DOHH2 (cell line): Measurements from ENCODE around the gene LRATD1.

ENCODE experiments used
- H3F3A ChIP-seq: fragments of 200-600 bp; sonication (generic), shearing (Covaris generic); 2 replicates; pipeline ENCODE4 v1.6.0; 2016; ENCODE audit warnings: antibody characterized with exemption, mild to moderate bottlenecking; ENCODE audit not compliant: control insufficient read depth, insufficient read depth
- H3K27ac ChIP-seq: fragments of 200-600 bp; sonication (generic); 2 replicates; pipeline ENCODE4 v1.5.1; 2014; ENCODE audit warnings: low read depth, mild to moderate bottlenecking, low read length, moderate library complexity
- H3K27me3 ChIP-seq: fragments of 200-600 bp; sonication (generic); 2 replicates; pipeline ENCODE4 v1.6.1; 2014; ENCODE audit warnings: mild to moderate bottlenecking, low read length, mixed read lengths; ENCODE audit not compliant: control insufficient read depth
- H3K36me3 ChIP-seq: fragments of 200-600 bp; sonication (generic); 2 replicates; pipeline ENCODE4 v1.6.1; 2014; ENCODE audit warnings: mild to moderate bottlenecking, low read length, moderate library complexity, mixed read lengths; ENCODE audit not compliant: control insufficient read depth
- H3K4me1 ChIP-seq: fragments of 200-600 bp; sonication (generic); 2 replicates; pipeline ENCODE4 v1.6.1; 2014; ENCODE audit warnings: mild to moderate bottlenecking, low read length, mixed read lengths; ENCODE audit not compliant: control insufficient read depth
- H3K4me2 ChIP-seq: fragments of 200-600 bp; sonication (generic); 2 replicates; pipeline ENCODE4 v1.6.0; 2014; ENCODE audit warnings: mild to moderate bottlenecking, low read length, moderate library complexity
- H3K4me3 ChIP-seq: fragments of 200-600 bp; sonication (generic); 2 replicates; pipeline ENCODE4 v1.5.1; 2014; ENCODE audit warnings: mild to moderate bottlenecking, low read length, mixed read lengths
- H3K79me2 ChIP-seq: fragments of 200-600 bp; sonication (generic); 2 replicates; pipeline ENCODE4 v1.6.1; 2014; ENCODE audit warnings: mild to moderate bottlenecking, low read length, mixed read lengths; ENCODE audit not compliant: control insufficient read depth
- H3K9me2 ChIP-seq: fragments of 200-600 bp; sonication (generic); replicated peaks from 2 replicates; pipeline ENCODE4 v1.6.1; 2014; ENCODE audit warnings: mild to moderate bottlenecking, low read length, mixed read lengths; ENCODE audit not compliant: control insufficient read depth
- H3K9me3 ChIP-seq: fragments of 200-600 bp; sonication (generic); 2 replicates; pipeline ENCODE4 v1.6.1; 2014; ENCODE audit warnings: antibody characterized with exemption, low read length, mixed read lengths; ENCODE audit not compliant: control insufficient read depth, insufficient read depth
- H4K20me1 ChIP-seq: fragments of 200-600 bp; sonication (generic); 2 replicates; pipeline ENCODE4 v1.6.0; 2014; ENCODE audit warnings: low read depth, mild to moderate bottlenecking, antibody characterized with exemption, low read length, moderate library complexity; ENCODE audit not compliant: control insufficient read depth, insufficient read depth
- EZH2phosphoT487 ChIP-seq: fragments of 200-600 bp; sonication (generic); IDR thresholded peaks from 2 replicates; pipeline ENCODE4 v1.6.1; 2017; ENCODE audit warnings: borderline replicate concordance, mild to moderate bottlenecking, antibody characterized with exemption, low read length, moderate library complexity, mixed read lengths
- TF ChIP-seq, protein P1 (sequence below): fragments of 200-600 bp; sonication (generic); IDR thresholded peaks from one replicate; pipeline ENCODE4 v1.5.1; 2014; ENCODE audit warnings: antibody characterized with exemption, mild to moderate bottlenecking, low read depth, low read length; ENCODE audit not compliant: poor library complexity, severe bottlenecking

The LRATD1 gene

DNA sequence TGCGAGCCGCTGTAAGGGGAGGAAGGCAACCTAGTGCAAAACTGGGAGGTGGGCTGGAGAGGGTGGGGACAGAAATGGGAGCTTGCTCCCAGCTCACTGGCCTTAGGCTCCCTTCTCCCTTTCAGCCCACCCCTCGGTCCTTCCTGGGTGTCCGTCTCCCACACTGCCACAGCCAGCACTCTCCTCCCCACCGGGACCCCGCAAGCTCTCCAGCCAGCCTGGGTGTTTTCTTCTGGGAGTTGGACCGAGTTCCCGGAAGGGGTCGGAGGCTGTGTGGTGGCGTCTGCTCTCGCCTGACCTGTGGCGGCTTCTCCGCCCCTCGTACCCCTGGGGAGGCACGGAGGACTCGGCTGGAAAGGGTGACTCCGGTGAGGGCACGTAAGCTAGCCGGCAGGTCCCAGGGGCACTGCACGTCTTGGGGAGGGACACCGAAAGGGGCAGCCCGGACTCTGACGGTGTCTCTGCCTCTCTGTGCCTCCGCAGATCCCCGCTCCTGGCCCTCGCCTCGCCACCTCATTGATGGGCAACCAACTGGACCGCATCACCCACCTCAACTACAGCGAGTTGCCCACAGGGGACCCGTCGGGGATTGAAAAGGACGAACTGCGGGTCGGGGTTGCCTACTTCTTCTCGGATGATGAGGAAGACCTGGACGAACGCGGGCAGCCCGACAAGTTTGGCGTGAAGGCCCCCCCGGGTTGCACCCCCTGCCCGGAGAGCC is 1.1 kb downstream of the LRATD1 start:
- Histone ChIP-seq H3K27ac (no peak overlapping the region), H3K4me1 (no peaks in the 10 kb centered on the region)

DNA sequence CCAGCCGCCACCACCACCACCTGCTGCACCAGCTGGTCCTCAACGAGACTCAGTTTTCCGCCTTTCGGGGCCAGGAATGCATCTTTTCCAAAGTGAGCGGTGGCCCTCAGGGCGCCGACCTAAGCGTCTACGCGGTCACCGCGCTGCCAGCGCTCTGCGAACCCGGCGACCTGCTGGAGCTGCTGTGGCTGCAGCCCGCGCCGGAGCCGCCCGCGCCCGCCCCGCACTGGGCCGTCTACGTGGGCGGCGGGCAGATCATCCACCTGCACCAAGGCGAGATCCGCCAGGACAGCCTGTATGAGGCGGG is 1.6 kb downstream of the LRATD1 start:
- H3K4me1 ChIP-seq = no peaks in the 10 kb centered on the region
- H3K27me3 ChIP-seq = no peaks in the 10 kb centered on the region
- no peaks in the 10 kb centered on the region for H4K20me1 ChIP-seq
- H3K36me3 ChIP-seq = no peaks in the 10 kb centered on the region
- no peak overlapping the region for H3K4me2 ChIP-seq
- H3K4me3 ChIP-seq = no peak overlapping the region
- no peak overlapping the region for H3K27ac ChIP-seq
- H3K9me3 ChIP-seq = peaks cover 22% of the 10 kb centered on the region; the same call in 1 of the 2 replicates
- TF ChIP-seq, protein P1, sequence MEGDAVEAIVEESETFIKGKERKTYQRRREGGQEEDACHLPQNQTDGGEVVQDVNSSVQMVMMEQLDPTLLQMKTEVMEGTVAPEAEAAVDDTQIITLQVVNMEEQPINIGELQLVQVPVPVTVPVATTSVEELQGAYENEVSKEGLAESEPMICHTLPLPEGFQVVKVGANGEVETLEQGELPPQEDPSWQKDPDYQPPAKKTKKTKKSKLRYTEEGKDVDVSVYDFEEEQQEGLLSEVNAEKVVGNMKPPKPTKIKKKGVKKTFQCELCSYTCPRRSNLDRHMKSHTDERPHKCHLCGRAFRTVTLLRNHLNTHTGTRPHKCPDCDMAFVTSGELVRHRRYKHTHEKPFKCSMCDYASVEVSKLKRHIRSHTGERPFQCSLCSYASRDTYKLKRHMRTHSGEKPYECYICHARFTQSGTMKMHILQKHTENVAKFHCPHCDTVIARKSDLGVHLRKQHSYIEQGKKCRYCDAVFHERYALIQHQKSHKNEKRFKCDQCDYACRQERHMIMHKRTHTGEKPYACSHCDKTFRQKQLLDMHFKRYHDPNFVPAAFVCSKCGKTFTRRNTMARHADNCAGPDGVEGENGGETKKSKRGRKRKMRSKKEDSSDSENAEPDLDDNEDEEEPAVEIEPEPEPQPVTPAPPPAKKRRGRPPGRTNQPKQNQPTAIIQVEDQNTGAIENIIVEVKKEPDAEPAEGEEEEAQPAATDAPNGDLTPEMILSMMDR = no peak
- TF ChIP-seq EZH2phosphoT487 = no peak
- H3K9me2 ChIP-seq = no peaks in the 10 kb centered on the region
- H3K79me2 ChIP-seq = no peaks in the 10 kb centered on the region
- H3F3A ChIP-seq = no peaks in the 10 kb centered on the region

More for the DNA sequence above, 1.1 kb downstream of the LRATD1 start:
- TF ChIP-seq, protein P1 = no peak
- TF ChIP-seq EZH2phosphoT487 = no peak
- peaks cover 22% of the 10 kb centered on the region; the same call in 1 of the 2 replicates for H3K9me3 ChIP-seq
- no peaks in the 10 kb centered on the region for H3K9me2 ChIP-seq
- no peaks in the 10 kb centered on the region for H4K20me1 ChIP-seq
- H3K79me2 ChIP-seq = no peaks in the 10 kb centered on the region
- no peak overlapping the region for H3K4me2 ChIP-seq
- no peak overlapping the region for H3K4me3 ChIP-seq
- no peaks in the 10 kb centered on the region for H3K36me3 ChIP-seq
- H3K27me3 ChIP-seq = no peaks in the 10 kb centered on the region
- H3F3A ChIP-seq = no peaks in the 10 kb centered on the region

DNA sequence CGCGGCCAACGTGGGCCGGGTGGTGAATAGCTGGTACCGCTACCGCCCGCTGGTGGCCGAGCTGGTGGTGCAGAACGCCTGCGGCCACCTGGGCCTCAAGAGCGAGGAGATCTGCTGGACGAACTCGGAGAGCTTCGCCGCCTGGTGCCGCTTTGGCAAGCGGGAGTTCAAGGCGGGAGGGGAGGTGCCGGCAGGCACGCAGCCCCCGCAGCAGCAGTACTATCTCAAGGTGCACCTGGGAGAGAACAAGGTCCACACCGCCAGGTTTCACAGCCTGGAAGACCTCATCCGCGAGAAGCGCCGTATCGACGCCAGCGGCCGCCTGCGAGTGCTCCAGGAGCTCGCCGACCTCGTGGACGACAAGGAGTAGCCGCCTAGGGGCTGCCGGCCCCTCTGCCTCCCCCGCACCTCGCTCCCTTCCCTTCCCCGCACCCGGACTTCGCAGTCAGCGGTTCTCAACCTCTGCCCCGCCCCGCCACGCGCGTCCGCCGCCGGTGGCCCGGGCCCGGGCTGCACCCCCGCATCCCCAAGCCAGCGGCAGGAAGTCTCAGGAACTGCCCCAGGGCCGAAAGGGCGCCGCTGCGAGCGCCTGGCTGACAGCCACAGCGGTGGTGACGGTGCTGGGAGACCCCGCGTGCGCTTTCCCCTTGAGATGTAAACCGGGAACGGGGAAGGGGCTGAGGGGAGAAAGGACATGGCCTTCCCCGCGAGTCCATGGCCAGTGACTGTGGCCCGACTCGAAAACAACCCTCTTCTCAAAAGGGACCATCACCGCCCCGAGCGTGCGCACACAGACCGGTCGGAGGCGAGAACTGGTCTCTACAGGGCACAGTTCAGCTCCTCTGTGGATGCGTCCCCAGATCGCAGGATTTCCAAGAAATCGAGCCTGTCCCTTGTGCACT is 2.2 kb downstream of the LRATD1 start:
- H3K4me1 ChIP-seq = no peaks in the 10 kb centered on the region
- no peaks in the 10 kb centered on the region for H3K27me3 ChIP-seq
- no peak overlapping the region for H3K27ac ChIP-seq
- H3K9me2 ChIP-seq = no peaks in the 10 kb centered on the region
- no peak overlapping the region for H3K4me3 ChIP-seq
- TF ChIP-seq, protein P1 = no peak
- TF ChIP-seq EZH2phosphoT487 = no peak
- no peaks in the 10 kb centered on the region for H3F3A ChIP-seq
- no peaks in the 10 kb centered on the region for H4K20me1 ChIP-seq
- peaks cover 22% of the 10 kb centered on the region; the same call in 1 of the 2 replicates for H3K9me3 ChIP-seq
- no peak overlapping the region for H3K4me2 ChIP-seq
- no peaks in the 10 kb centered on the region for H3K36me3 ChIP-seq
- H3K79me2 ChIP-seq = no peaks in the 10 kb centered on the region
